ENCODE measurements around the gene OR10J5. TPM values are rescaled to one million over a fixed set of nuclear protein-coding genes. Genes with fewer than 3 reads are reported as not detected.

Gene OR10J5
- total RNA-seq = not detected

- Histone ChIP-seq H3K36me3 (ENCODE audit: control insufficient read depth in 3 of 3, insufficient read depth in 3 of 3, low read length in 3 of 3) (no peaks in the 10 kb centered on the region), H3K27ac (ENCODE audit: low read depth, low read length) (no peak within 1 kb of the TSS), H3K4me1 (ENCODE audit: control insufficient read depth in 3 of 3, insufficient read depth in 3 of 3, low read length in 3 of 3) (no peaks in the 10 kb centered on the region), H3K9me3 (ENCODE audit: control insufficient read depth in 3 of 3, low read length in 3 of 3) (no peaks in the 10 kb centered on the region), H3K4me3 (ENCODE audit: low read length in 3 of 3) (no peak within 1 kb of the TSS), H3K27me3 (ENCODE audit: control insufficient read depth in 3 of 3, insufficient read depth in 3 of 3, low read length in 3 of 3) (no peaks in the 10 kb centered on the region), H3K9ac (ENCODE audit: low read depth in 1 of 3, low read length in 3 of 3) (no peak within 1 kb of the TSS)
Measured at GRCh38 chr1:159535907-159536306, at the start of gene OR10J5. Gene OR10J5 (minus strand): TSS chr1:159536007. CDS start chr1:159536007, 0 bp downstream.

GRCh38 chr1:159584536-159584935 is 48.7 kb upstream of the OR10J5 start:
- no peaks in the 10 kb centered on the region for H3K9me3 ChIP-seq (ENCODE audit: control insufficient read depth in 3 of 3, low read length in 3 of 3)
- no peak overlapping the region for H3K27ac ChIP-seq (ENCODE audit: low read depth, low read length)
- no peaks in the 10 kb centered on the region for H3K36me3 ChIP-seq (ENCODE audit: control insufficient read depth in 3 of 3, insufficient read depth in 3 of 3, low read length in 3 of 3)

GRCh38 chr1:159581422-159581821 is 45.6 kb upstream of the OR10J5 start:
- no peak overlapping the region for H3K4me3 ChIP-seq (ENCODE audit: low read length in 3 of 3)
- H3K9me3 ChIP-seq (ENCODE audit: control insufficient read depth in 3 of 3, low read length in 3 of 3) = no peaks in the 10 kb centered on the region
- no peaks in the 10 kb centered on the region for H3K4me1 ChIP-seq (ENCODE audit: control insufficient read depth in 3 of 3, insufficient read depth in 3 of 3, low read length in 3 of 3)
- no peak overlapping the region for H3K9ac ChIP-seq (ENCODE audit: low read depth in 1 of 3, low read length in 3 of 3)
- no peaks in the 10 kb centered on the region for H3K27me3 ChIP-seq (ENCODE audit: control insufficient read depth in 3 of 3, insufficient read depth in 3 of 3, low read length in 3 of 3)
- no peaks in the 10 kb centered on the region for H3K36me3 ChIP-seq (ENCODE audit: control insufficient read depth in 3 of 3, insufficient read depth in 3 of 3, low read length in 3 of 3)
- H3K27ac ChIP-seq (ENCODE audit: low read depth, low read length) = no peak overlapping the region

More at GRCh38 chr1:159584536-159584935, 48.7 kb upstream of the OR10J5 start:
- no peak overlapping the region for H3K9ac ChIP-seq (ENCODE audit: low read depth in 1 of 3, low read length in 3 of 3)
- H3K27me3 ChIP-seq (ENCODE audit: control insufficient read depth in 3 of 3, insufficient read depth in 3 of 3, low read length in 3 of 3) = no peaks in the 10 kb centered on the region
- no peaks in the 10 kb centered on the region for H3K4me1 ChIP-seq (ENCODE audit: control insufficient read depth in 3 of 3, insufficient read depth in 3 of 3, low read length in 3 of 3)
- H3K4me3 ChIP-seq (ENCODE audit: low read length in 3 of 3) = no peak overlapping the region

GRCh38 chr1:159580340-159580739 is 44.5 kb upstream of the OR10J5 start:
- Histone ChIP-seq H3K4me1 (ENCODE audit: control insufficient read depth in 3 of 3, insufficient read depth in 3 of 3, low read length in 3 of 3) (no peaks in the 10 kb centered on the region), H3K27me3 (ENCODE audit: control insufficient read depth in 3 of 3, insufficient read depth in 3 of 3, low read length in 3 of 3) (no peaks in the 10 kb centered on the region), H3K36me3 (ENCODE audit: control insufficient read depth in 3 of 3, insufficient read depth in 3 of 3, low read length in 3 of 3) (no peaks in the 10 kb centered on the region)

GRCh38 chr1:159577446-159577845 is 41.6 kb upstream of the OR10J5 start:
- no peaks in the 10 kb centered on the region for H3K9me3 ChIP-seq (ENCODE audit: control insufficient read depth in 3 of 3, low read length in 3 of 3)
- H3K4me1 ChIP-seq (ENCODE audit: control insufficient read depth in 3 of 3, insufficient read depth in 3 of 3, low read length in 3 of 3) = no peaks in the 10 kb centered on the region
- no peaks in the 10 kb centered on the region for H3K36me3 ChIP-seq (ENCODE audit: control insufficient read depth in 3 of 3, insufficient read depth in 3 of 3, low read length in 3 of 3)
- H3K27me3 ChIP-seq (ENCODE audit: control insufficient read depth in 3 of 3, insufficient read depth in 3 of 3, low read length in 3 of 3) = no peaks in the 10 kb centered on the region
- H3K9ac ChIP-seq (ENCODE audit: low read depth in 1 of 3, low read length in 3 of 3) = no peak overlapping the region
- H3K27ac ChIP-seq (ENCODE audit: low read depth, low read length) = no peak overlapping the region
- no peak overlapping the region for H3K4me3 ChIP-seq (ENCODE audit: low read length in 3 of 3)

More at GRCh38 chr1:159580340-159580739, 44.5 kb upstream of the OR10J5 start:
- Histone ChIP-seq H3K9me3 (ENCODE audit: control insufficient read depth in 3 of 3, low read length in 3 of 3) (no peaks in the 10 kb centered on the region), H3K4me3 (ENCODE audit: low read length in 3 of 3) (no peak overlapping the region), H3K9ac (ENCODE audit: low read depth in 1 of 3, low read length in 3 of 3) (no peak overlapping the region), H3K27ac (ENCODE audit: low read depth, low read length) (no peak overlapping the region)

GRCh38 chr1:159562680-159563079 is 26.9 kb upstream of the OR10J5 start:
- H3K9me3 ChIP-seq (ENCODE audit: control insufficient read depth in 3 of 3, low read length in 3 of 3) = no peaks in the 10 kb centered on the region

GRCh38 chr1:159561497-159561896 is 25.7 kb upstream of the OR10J5 start:
- Histone ChIP-seq H3K4me1 (ENCODE audit: control insufficient read depth in 3 of 3, insufficient read depth in 3 of 3, low read length in 3 of 3) (no peaks in the 10 kb centered on the region), H3K27ac (ENCODE audit: low read depth, low read length) (no peak overlapping the region), H3K9me3 (ENCODE audit: control insufficient read depth in 3 of 3, low read length in 3 of 3) (no peaks in the 10 kb centered on the region), H3K9ac (ENCODE audit: low read depth in 1 of 3, low read length in 3 of 3) (no peak overlapping the region), H3K27me3 (ENCODE audit: control insufficient read depth in 3 of 3, insufficient read depth in 3 of 3, low read length in 3 of 3) (no peaks in the 10 kb centered on the region), H3K4me3 (ENCODE audit: low read length in 3 of 3) (no peak overlapping the region), H3K36me3 (ENCODE audit: control insufficient read depth in 3 of 3, insufficient read depth in 3 of 3, low read length in 3 of 3) (no peaks in the 10 kb centered on the region)

More at GRCh38 chr1:159562680-159563079, 26.9 kb upstream of the OR10J5 start:
- Histone ChIP-seq H3K27me3 (ENCODE audit: control insufficient read depth in 3 of 3, insufficient read depth in 3 of 3, low read length in 3 of 3) (no peaks in the 10 kb centered on the region), H3K4me3 (ENCODE audit: low read length in 3 of 3) (no peak overlapping the region), H3K36me3 (ENCODE audit: control insufficient read depth in 3 of 3, insufficient read depth in 3 of 3, low read length in 3 of 3) (no peaks in the 10 kb centered on the region), H3K27ac (ENCODE audit: low read depth, low read length) (no peak overlapping the region), H3K9ac (ENCODE audit: low read depth in 1 of 3, low read length in 3 of 3) (no peak overlapping the region), H3K4me1 (ENCODE audit: control insufficient read depth in 3 of 3, insufficient read depth in 3 of 3, low read length in 3 of 3) (no peaks in the 10 kb centered on the region)

- H3K36me3 ChIP-seq (ENCODE audit: control insufficient read depth in 3 of 3, insufficient read depth in 3 of 3, low read length in 3 of 3) = no peaks in the 10 kb centered on the region
- no peak overlapping the region for H3K4me3 ChIP-seq (ENCODE audit: low read length in 3 of 3)
- H3K9ac ChIP-seq (ENCODE audit: low read depth in 1 of 3, low read length in 3 of 3) = no peak overlapping the region
- H3K4me1 ChIP-seq (ENCODE audit: control insufficient read depth in 3 of 3, insufficient read depth in 3 of 3, low read length in 3 of 3) = no peaks in the 10 kb centered on the region
- H3K27me3 ChIP-seq (ENCODE audit: control insufficient read depth in 3 of 3, insufficient read depth in 3 of 3, low read length in 3 of 3) = no peaks in the 10 kb centered on the region
- H3K27ac ChIP-seq (ENCODE audit: low read depth, low read length) = no peak overlapping the region
- no peaks in the 10 kb centered on the region for H3K9me3 ChIP-seq (ENCODE audit: control insufficient read depth in 3 of 3, low read length in 3 of 3)
Measured at GRCh38 chr1:159560599-159560998, 24.8 kb upstream of the OR10J5 start.

GRCh38 chr1:159556931-159557369 is 21.1 kb upstream of the OR10J5 start:
- H3K36me3 ChIP-seq (ENCODE audit: control insufficient read depth in 3 of 3, insufficient read depth in 3 of 3, low read length in 3 of 3) = no peaks in the 10 kb centered on the region

GRCh38 chr1:159554696-159555095 is 18.9 kb upstream of the OR10J5 start:
- Histone ChIP-seq H3K27ac (ENCODE audit: low read depth, low read length) (no peak overlapping the region), H3K9ac (ENCODE audit: low read depth in 1 of 3, low read length in 3 of 3) (no peak overlapping the region), H3K4me3 (ENCODE audit: low read length in 3 of 3) (no peak overlapping the region), H3K4me1 (ENCODE audit: control insufficient read depth in 3 of 3, insufficient read depth in 3 of 3, low read length in 3 of 3) (no peaks in the 10 kb centered on the region), H3K36me3 (ENCODE audit: control insufficient read depth in 3 of 3, insufficient read depth in 3 of 3, low read length in 3 of 3) (no peaks in the 10 kb centered on the region), H3K9me3 (ENCODE audit: control insufficient read depth in 3 of 3, low read length in 3 of 3) (no peaks in the 10 kb centered on the region), H3K27me3 (ENCODE audit: control insufficient read depth in 3 of 3, insufficient read depth in 3 of 3, low read length in 3 of 3) (no peaks in the 10 kb centered on the region)

More at GRCh38 chr1:159556931-159557369, 21.1 kb upstream of the OR10J5 start:
- Histone ChIP-seq H3K9ac (ENCODE audit: low read depth in 1 of 3, low read length in 3 of 3) (no peak overlapping the region), H3K27me3 (ENCODE audit: control insufficient read depth in 3 of 3, insufficient read depth in 3 of 3, low read length in 3 of 3) (no peaks in the 10 kb centered on the region), H3K9me3 (ENCODE audit: control insufficient read depth in 3 of 3, low read length in 3 of 3) (no peaks in the 10 kb centered on the region), H3K4me3 (ENCODE audit: low read length in 3 of 3) (no peak overlapping the region), H3K27ac (ENCODE audit: low read depth, low read length) (no peak overlapping the region), H3K4me1 (ENCODE audit: control insufficient read depth in 3 of 3, insufficient read depth in 3 of 3, low read length in 3 of 3) (no peaks in the 10 kb centered on the region)

Measured in skeletal muscle tissue (tissue), 4 donors.